Measurements from ENCODE around the gene INPP4B. TPM values are rescaled to one million over a fixed set of nuclear protein-coding genes. Genes with fewer than 3 reads are reported as not detected.

The INPP4B gene
- total RNA-seq, 1 donor from 2014 or later, result 8.2 TPM

- DNase-seq (ENCODE audit: low spot score in 2 of 2) (no peak), FAIRE-seq (no peak)
Measured at GRCh38 chr4:142334931-142335330, 511.2 kb downstream of the INPP4B start.

- FAIRE-seq (no peak), DNase-seq (ENCODE audit: low spot score in 2 of 2) (no peak)
Measured at GRCh38 chr4:142331646-142332045, 514.5 kb downstream of the INPP4B start.

GRCh38 chr4:142331132-142331531, 515.0 kb downstream of the INPP4B start:
- DNase-seq (ENCODE audit: low spot score in 2 of 2) (no peak), FAIRE-seq (no peak)

GRCh38 chr4:142330311-142330710, 515.8 kb downstream of the INPP4B start:
- FAIRE-seq (no peak), DNase-seq (ENCODE audit: low spot score in 2 of 2) (no peak)

GRCh38 chr4:142329313-142329712, 516.8 kb downstream of the INPP4B start:
- DNase-seq (ENCODE audit: low spot score in 2 of 2) (no peak), FAIRE-seq (no peak)

GRCh38 chr4:142326181-142326580, 519.9 kb downstream of the INPP4B start:
- FAIRE-seq, result no peak
- DNase-seq (ENCODE audit: low spot score in 2 of 2), result no peak

- DNase-seq (ENCODE audit: low spot score in 2 of 2) (no peak), FAIRE-seq (no peak)
Measured at GRCh38 chr4:142324572-142324971, 521.5 kb downstream of the INPP4B start.

- no peak for FAIRE-seq
- DNase-seq (ENCODE audit: low spot score in 2 of 2), result no peak
Measured at GRCh38 chr4:142322996-142323395, 523.1 kb downstream of the INPP4B start.

GRCh38 chr4:142318280-142318679, 527.8 kb downstream of the INPP4B start:
- FAIRE-seq, result no peak
- no peak for DNase-seq (ENCODE audit: low spot score in 2 of 2)

- no peak for DNase-seq (ENCODE audit: low spot score in 2 of 2)
- no peak for FAIRE-seq
Measured at GRCh38 chr4:142316913-142317312, 529.2 kb downstream of the INPP4B start.

- FAIRE-seq (no peak), DNase-seq (ENCODE audit: low spot score in 2 of 2) (no peak)
Measured at GRCh38 chr4:142316025-142316424, 530.1 kb downstream of the INPP4B start.

GRCh38 chr4:142314686-142315085, 531.4 kb downstream of the INPP4B start:
- no peak for DNase-seq (ENCODE audit: low spot score in 2 of 2)
- FAIRE-seq, result no peak

- DNase-seq (ENCODE audit: low spot score in 2 of 2), result no peak
- no peak for FAIRE-seq
Measured at GRCh38 chr4:142314247-142314646, 531.9 kb downstream of the INPP4B start.

- FAIRE-seq, result no peak
- no peak for DNase-seq (ENCODE audit: low spot score in 2 of 2)
Measured at GRCh38 chr4:142312391-142312790, 533.7 kb downstream of the INPP4B start.

- no peak for FAIRE-seq
- DNase-seq (ENCODE audit: low spot score in 2 of 2), result no peak
Measured at GRCh38 chr4:142311916-142312315, 534.2 kb downstream of the INPP4B start.

GRCh38 chr4:142309772-142310171, 536.3 kb downstream of the INPP4B start:
- FAIRE-seq (no peak), DNase-seq (ENCODE audit: low spot score in 2 of 2) (no peak)

- DNase-seq (ENCODE audit: low spot score in 2 of 2) (no peak), FAIRE-seq (no peak)
Measured at GRCh38 chr4:142307857-142308256, 538.2 kb downstream of the INPP4B start.

GRCh38 chr4:142297313-142297712, 548.8 kb downstream of the INPP4B start:
- FAIRE-seq (no peak), DNase-seq (ENCODE audit: low spot score in 2 of 2) (no peak)

GRCh38 chr4:142293536-142293935, 552.6 kb downstream of the INPP4B start:
- FAIRE-seq (no peak), DNase-seq (ENCODE audit: low spot score in 2 of 2) (no peak)

GRCh38 chr4:142292231-142292630, 553.9 kb downstream of the INPP4B start:
- FAIRE-seq, result no peak
- DNase-seq (ENCODE audit: low spot score in 2 of 2), result no peak

- DNase-seq (ENCODE audit: low spot score in 2 of 2) (no peak), FAIRE-seq (no peak)
Measured at GRCh38 chr4:142291299-142292050, 554.6 kb downstream of the INPP4B start.

- DNase-seq (ENCODE audit: low spot score in 2 of 2) (no peak), FAIRE-seq (no peak)
Measured at GRCh38 chr4:142287371-142287770, 558.7 kb downstream of the INPP4B start.

GRCh38 chr4:142285222-142285583, 560.9 kb downstream of the INPP4B start:
- FAIRE-seq (no peak), DNase-seq (ENCODE audit: low spot score in 2 of 2) (no peak)
